HG03439 (cell line): ENCODE measurements around the gene SPOUT1.
"Not testable (repeated sequence)": the region's sequence is repeated elsewhere in the genome, so short reads cannot be mapped to it uniquely, and the experiment has no call there.

Source experiments
- ATAC-seq: cut with Tn5 transposase; IDR thresholded peaks from one replicate; pipeline ENCODE4 v1.9.1; 2021; ENCODE audit warnings: mild to moderate bottlenecking, moderate library complexity; ENCODE audit not compliant: unreplicated experiment

The SPOUT1 gene

GRCh38 chr9:128818099-128818838 lies 11.3 kb downstream of the SPOUT1 start, which contains the start of gene ENDOG:
TSS of gene ENDOG (plus strand) at chr9:128818500. CDS start at chr9:128818685, 185 bp downstream.
- peak; percentile 83 for ATAC-seq

- ATAC-seq, result no peak
These were observed 18.7 kb downstream of the SPOUT1 start for GRCh38 chr9:128810873-128811272.

GRCh38 chr9:128809831-128810230 lies 19.8 kb downstream of the SPOUT1 start:
- ATAC-seq, result no peak

DNA sequence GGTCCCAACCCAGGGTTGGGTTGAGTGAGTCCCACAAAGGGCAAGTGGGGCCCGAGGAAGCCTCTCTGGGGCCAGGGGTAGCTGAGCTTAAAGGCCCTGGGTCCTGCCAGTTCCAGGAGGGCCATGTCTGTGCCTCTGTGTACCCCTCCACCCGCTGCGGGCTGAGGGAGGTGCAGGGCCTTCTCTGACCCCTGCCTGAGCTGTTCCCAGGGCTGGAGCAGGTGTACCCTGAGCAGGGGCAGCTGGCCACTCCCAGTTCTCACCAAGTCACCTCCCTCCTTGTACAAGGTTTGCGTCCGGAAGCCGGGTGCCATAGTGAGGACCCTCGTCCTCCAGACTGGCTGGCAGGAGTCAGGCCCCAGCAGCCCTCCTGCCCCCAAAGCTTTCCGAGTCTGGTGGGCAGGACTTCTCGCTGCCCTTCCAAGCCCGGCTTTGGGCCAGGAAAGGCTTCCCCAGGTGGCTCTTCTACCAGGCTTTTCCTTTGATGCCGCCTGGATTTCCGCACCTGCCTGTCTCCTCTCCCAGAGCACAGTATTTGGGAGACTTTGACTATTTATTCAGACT lies 20.5 kb downstream of the SPOUT1 start:
- no peak for ATAC-seq

GRCh38 chr9:128808543-128808942 lies 21.1 kb downstream of the SPOUT1 start:
- ATAC-seq, result no peak

- ATAC-seq, result no peak
These were observed 21.8 kb downstream of the SPOUT1 start for GRCh38 chr9:128807827-128808226.

DNA sequence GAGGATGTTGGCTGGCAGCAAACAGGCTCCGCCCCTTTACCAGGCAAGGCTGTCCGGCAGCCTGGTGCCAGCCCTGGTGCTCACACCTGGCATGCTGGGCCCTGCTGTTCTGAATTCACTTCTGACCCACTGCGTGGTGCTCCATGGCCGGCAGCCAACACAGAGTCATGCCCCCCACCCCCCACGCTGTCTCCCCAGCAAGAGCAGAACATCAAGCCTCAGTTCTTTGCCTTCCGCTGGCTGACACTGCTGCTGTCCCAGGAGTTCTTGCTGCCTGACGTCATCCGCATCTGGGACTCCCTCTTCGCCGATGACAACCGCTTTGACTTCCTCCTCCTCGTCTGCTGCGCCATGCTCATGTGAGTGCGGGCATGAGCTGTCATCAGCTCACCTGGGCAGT lies 23.9 kb downstream of the SPOUT1 start:
- no peak for ATAC-seq

DNA sequence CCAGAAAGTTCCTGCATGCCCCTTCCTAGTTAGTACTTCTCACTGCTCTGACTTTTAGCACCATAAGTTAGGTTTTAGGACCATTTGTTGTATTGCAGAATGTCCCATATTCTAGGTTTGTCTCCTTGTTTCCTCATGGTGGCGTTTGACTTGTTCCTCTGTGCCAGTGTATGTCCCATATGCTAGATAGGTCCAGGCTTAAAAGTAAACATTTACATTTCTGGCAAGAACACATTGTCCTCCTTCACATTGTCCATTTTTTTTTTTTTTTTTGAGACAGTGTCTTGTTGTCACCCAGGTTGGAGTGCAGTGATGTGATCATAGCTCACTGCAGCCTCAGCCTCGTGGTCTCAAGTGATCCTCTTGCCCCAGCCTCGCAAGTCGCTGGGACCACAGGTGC lies 27.1 kb downstream of the SPOUT1 start:
- no peak for ATAC-seq

DNA sequence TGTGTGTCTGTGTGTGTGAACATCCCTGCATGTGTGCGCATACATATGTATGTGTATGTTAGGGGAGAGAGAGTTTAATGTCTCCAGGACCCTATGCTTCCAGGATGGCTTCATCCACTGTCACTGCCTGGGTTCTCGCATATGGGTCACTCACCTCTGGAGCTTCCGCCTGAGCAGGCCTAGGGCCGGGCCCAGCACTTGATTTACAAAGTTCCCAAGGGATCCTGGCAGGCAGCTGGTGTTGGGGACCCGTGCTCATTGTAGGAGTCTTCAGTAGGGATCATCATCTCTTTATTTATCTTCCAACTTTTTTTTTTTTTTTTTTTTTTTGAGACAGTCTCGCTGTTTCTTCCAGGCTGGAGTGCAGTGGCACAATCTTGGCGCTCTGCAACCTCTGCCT lies 29.5 kb downstream of the SPOUT1 start:
- no peak for ATAC-seq

GRCh38 chr9:128798896-128799295 lies 30.7 kb downstream of the SPOUT1 start:
- no peak for ATAC-seq

DNA sequence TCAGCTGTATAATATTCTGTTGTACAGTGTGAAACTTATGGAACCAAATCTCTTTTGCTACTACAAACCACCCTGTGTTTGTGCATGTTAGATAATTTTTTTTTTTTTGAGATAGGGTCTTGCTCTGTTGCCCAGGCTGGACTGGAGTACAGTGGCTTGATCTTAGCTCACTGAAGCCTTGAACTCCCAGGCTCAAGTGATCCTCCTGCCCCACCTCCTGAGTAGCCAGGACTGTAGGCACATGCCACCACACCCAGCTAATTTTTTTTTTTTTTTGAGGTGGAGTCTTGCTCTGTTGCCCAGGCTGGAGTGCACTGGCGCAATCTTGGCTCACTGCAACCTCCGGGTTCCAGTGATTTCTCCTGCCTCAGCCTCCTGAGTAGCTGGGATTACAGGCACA lies 34.6 kb downstream of the SPOUT1 start:
- not testable (repeated sequence) for ATAC-seq

- no peak for ATAC-seq
These were observed 36.5 kb downstream of the SPOUT1 start for GRCh38 chr9:128792978-128793686.

GRCh38 chr9:128792134-128792533 lies 37.5 kb downstream of the SPOUT1 start:
- no peak for ATAC-seq

- no peak for ATAC-seq
These were observed 39.1 kb downstream of the SPOUT1 start for GRCh38 chr9:128790536-128790935.

DNA sequence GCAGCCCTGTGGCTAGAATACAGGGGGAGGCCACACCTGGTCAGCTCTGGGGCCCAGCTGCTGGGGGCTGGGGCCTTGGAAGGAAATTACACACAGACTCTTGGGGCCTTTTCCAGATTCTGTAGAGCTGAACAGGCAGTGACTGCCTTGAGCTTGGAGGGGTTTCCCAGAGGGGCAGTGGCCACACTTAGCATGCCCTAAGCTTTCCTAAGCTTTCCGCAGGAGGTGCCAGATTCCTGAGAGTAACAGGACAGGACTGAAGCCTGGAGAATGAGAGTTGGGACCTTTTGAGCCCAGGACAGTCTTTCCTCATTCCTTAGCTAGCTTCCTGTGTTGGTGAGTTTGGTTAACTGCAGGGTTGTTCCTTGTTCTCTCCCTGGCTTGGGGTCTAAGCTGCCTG lies 41.1 kb downstream of the SPOUT1 start:
- no peak for ATAC-seq

DNA sequence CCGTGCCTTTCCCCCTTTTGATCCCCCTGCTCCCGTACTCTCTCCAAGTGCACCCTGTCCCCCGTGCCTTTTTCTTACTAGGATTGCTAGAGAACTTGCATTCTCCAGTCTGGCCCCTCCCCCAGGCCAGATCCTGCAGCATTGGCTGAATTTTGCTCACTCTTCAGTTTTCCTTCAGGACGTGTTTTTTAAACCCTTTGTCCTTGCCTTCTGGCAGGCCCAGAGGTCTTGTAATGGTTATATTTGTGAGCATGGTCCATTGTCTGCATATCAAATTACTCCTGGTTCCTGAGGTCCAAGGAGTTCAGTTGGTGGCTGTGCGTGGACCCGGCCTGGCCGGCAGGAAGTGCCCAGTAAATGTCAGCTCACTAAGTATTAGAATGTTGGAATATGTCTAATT lies 41.9 kb downstream of the SPOUT1 start:
- no peak for ATAC-seq

DNA sequence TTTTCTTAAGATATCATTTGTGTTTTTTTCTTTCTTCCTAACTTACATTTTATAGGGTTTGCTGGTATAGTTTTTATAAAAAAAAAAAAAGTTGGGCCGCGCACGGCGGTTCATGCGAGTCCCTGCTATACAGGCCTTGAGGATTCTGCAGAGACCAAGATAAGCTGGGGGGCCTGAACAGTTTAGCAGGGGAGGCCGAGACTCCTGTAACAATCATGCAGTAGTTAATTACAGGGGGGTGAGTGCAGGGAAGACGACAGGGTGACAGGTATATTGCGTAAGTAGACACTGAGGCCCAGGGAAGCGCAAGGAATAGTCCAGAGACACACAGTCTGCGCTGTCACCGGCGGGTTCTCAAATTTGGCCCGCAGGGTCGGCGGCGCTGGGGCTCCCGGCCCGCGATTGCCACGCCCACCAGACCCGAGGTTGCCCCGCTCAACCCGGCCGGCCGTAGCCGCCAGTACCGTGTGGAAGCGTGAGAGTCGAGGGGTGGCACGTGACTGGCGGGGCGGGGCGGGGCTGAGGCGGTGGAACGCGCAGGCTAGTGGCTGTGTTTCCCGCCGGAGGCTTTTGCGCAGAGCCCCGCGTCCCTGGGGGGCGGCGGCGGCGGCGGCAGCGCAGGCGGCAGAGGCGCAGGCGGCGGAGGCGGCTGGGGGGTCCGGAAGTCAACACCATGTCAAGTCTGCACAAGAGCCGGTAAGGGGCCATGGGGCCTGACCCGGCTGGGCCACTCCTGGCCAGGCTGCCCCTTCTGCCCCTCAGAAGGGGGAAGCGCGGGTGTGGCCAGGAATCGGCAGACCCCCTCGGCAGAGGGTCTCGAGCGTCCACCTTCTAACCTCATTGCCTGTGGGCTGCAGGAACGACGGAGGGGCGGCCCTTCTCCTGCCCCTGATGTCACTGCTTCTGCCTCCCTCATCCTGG lies 42.7 kb downstream of the SPOUT1 start, which contains the start of gene TBC1D13:
Gene TBC1D13 (plus strand): TSS at position 573 of the 921 bp plus-strand sequence. CDS start 101 bp downstream, at position 674.
- ATAC-seq, result peak; percentile 86

DNA sequence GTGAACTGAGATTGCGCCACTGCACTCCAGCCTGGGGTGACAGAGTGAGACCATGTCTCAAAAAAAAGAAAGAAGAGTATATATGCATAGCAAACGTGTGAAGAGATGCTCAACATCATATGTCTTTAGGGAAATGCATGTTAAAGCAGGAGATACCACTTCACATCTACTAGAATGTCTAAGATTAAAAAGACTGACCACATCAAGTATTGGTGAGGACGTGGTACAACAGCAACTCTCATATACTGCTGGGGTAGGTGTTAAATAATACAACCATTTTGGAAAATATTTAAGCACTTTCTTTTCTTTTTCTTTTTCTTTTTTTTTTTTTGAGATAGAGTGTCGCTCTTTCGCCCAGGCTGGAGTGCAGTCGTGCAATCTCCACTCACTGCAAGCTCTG lies 44.2 kb downstream of the SPOUT1 start:
- ATAC-seq, result no peak

DNA sequence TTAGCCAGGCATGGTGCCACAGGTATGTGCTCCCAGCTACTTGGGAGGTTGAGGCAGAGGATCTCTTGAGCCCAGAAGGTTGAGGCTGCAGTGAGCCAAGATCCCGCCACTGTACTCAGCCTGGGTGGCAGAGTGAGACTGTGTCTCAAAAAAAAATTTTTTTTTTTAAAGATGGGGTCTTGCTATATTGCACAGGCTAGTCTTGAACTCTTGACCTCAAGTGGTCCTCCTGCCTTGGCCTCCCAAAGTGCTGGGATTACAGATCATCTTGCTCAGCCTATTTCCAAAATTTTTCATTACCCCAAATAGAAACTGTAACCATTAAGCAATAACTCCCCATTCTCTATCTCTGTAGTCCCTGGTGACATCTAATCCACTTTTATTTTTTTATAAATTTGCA lies 46.9 kb downstream of the SPOUT1 start:
- ATAC-seq, result no peak

GRCh38 chr9:128781187-128782070 lies 48.2 kb downstream of the SPOUT1 start:
- ATAC-seq, result no peak
